Activated CD4-positive, alpha-beta T cell treated with anti-CD3 and anti-CD28 coated beads, Interleukin-2, amount 10 ng/mL, durations not matched to agents 7 days and 5 days (primary cell): ENCODE measurements around the gene CCSER1. TPM values are rescaled to one million over a fixed set of nuclear protein-coding genes. Genes with fewer than 3 reads are reported as not detected.

ENCODE experiments used
- CTCF ChIA-PET: fragments of 350-600 bp; sonication (Branson Sonifier 250); formaldehyde crosslinking; loops from one replicate; lab custom pipeline; 2021; ENCODE audit warnings: antibody characterized with exemption; lab: Charles Lee
- POLR2A ChIA-PET: fragments of 350-600 bp; sonication (Branson Sonifier 250); formaldehyde crosslinking; loops from one replicate; lab custom pipeline; 2021; ENCODE audit warnings: antibody characterized with exemption; lab: Charles Lee
- DNase-seq: peaks from one replicate; pipeline ENCODE4 v3.0.0-alpha.2; 2020
- H3K27ac Mint-ChIP-seq: one replicate; pipeline ENCODE4 v1.8.0; 2021; ENCODE audit warnings: mild to moderate bottlenecking, moderate library complexity, mixed read lengths
- H3K27me3 Mint-ChIP-seq: one replicate; pipeline ENCODE4 v1.8.0; 2021; ENCODE audit warnings: mixed read lengths
- H3K36me3 Mint-ChIP-seq: one replicate; pipeline ENCODE4 v1.8.0; 2021; ENCODE audit warnings: low read depth, mixed read lengths
- H3K4me1 Mint-ChIP-seq: one replicate; pipeline ENCODE4 v1.8.0; 2021; ENCODE audit warnings: mixed read lengths
- H3K4me3 Mint-ChIP-seq: one replicate; pipeline ENCODE4 v1.8.0; 2021; ENCODE audit warnings: mild to moderate bottlenecking, moderate library complexity, mixed read lengths
- H3K9me3 Mint-ChIP-seq: one replicate; pipeline ENCODE4 v1.8.0; 2021; ENCODE audit warnings: mixed read lengths
- total RNA-seq, 2 experiments: library from RNA; stranded (reverse); gene quantifications; one replicate each; pipeline ENCODE4 v1.2.3, GENCODE V29; 2021

Gene CCSER1
- total RNA-seq, 2 experiments from 2014 or later, result 0.15 TPM; not detected in 1

GRCh38 chr4:90585961-90586360 is 458.8 kb downstream of the CCSER1 start:
- CTCF ChIA-PET, result no interaction called here
- POLR2A ChIA-PET, result no interaction called here
- DNase-seq, result no peak
- Mint-ChIP-seq H3K27ac (no peak overlapping the region), H3K4me1 (no peaks in the 10 kb centered on the region), H3K4me3 (no peak overlapping the region), H3K36me3 (no peaks in the 10 kb centered on the region), H3K9me3 (no peaks in the 10 kb centered on the region), H3K27me3 (no peaks in the 10 kb centered on the region)

- Mint-ChIP-seq H3K27me3 (no peaks in the 10 kb centered on the region), H3K36me3 (no peaks in the 10 kb centered on the region), H3K9me3 (no peaks in the 10 kb centered on the region), H3K4me1 (no peaks in the 10 kb centered on the region), H3K4me3 (no peak overlapping the region), H3K27ac (no peak overlapping the region)
- CTCF ChIA-PET, result no interaction called here
- no peak for DNase-seq
- POLR2A ChIA-PET, result no interaction called here
Measured at GRCh38 chr4:90586799-90587198, 459.6 kb downstream of the CCSER1 start.

- ChIA-PET CTCF (no interaction called here), POLR2A (no interaction called here)
- Mint-ChIP-seq H3K9me3 (no peaks in the 10 kb centered on the region), H3K4me1 (no peaks in the 10 kb centered on the region), H3K27me3 (no peaks in the 10 kb centered on the region), H3K36me3 (no peaks in the 10 kb centered on the region), H3K4me3 (no peak overlapping the region), H3K27ac (no peak overlapping the region)
- DNase-seq, result no peak
Measured at GRCh38 chr4:90597927-90598326, 470.7 kb downstream of the CCSER1 start.

GRCh38 chr4:90598741-90599140 is 471.5 kb downstream of the CCSER1 start:
- H3K4me1 Mint-ChIP-seq, result no peaks in the 10 kb centered on the region
- H3K36me3 Mint-ChIP-seq, result no peaks in the 10 kb centered on the region
- H3K27ac Mint-ChIP-seq, result no peak overlapping the region
- no peak overlapping the region for H3K4me3 Mint-ChIP-seq
- no peaks in the 10 kb centered on the region for H3K27me3 Mint-ChIP-seq
- no peak for DNase-seq
- POLR2A ChIA-PET, result no interaction called here
- CTCF ChIA-PET, result no interaction called here
- peaks cover 3% of the 10 kb centered on the region for H3K9me3 Mint-ChIP-seq

- POLR2A ChIA-PET, result no interaction called here
- no peaks in the 10 kb centered on the region for H3K27me3 Mint-ChIP-seq
Measured at GRCh38 chr4:90602726-90603125, 475.5 kb downstream of the CCSER1 start.

GRCh38 chr4:90603540-90603939 is 476.3 kb downstream of the CCSER1 start:
- H3K9me3 Mint-ChIP-seq, result peaks cover 3% of the 10 kb centered on the region
- H3K36me3 Mint-ChIP-seq, result no peaks in the 10 kb centered on the region
- ChIA-PET POLR2A (no interaction called here), CTCF (no interaction called here)
- no peak overlapping the region for H3K4me3 Mint-ChIP-seq
- H3K4me1 Mint-ChIP-seq, result no peaks in the 10 kb centered on the region
- DNase-seq, result no peak
- no peak overlapping the region for H3K27ac Mint-ChIP-seq
- no peaks in the 10 kb centered on the region for H3K27me3 Mint-ChIP-seq

More at GRCh38 chr4:90602726-90603125, 475.5 kb downstream of the CCSER1 start:
- Mint-ChIP-seq H3K4me1 (no peaks in the 10 kb centered on the region), H3K4me3 (no peak overlapping the region), H3K27ac (no peak overlapping the region), H3K9me3 (peaks cover 3% of the 10 kb centered on the region), H3K36me3 (no peaks in the 10 kb centered on the region)
- CTCF ChIA-PET, result no interaction called here
- no peak for DNase-seq

- CTCF ChIA-PET, result no interaction called here
- H3K36me3 Mint-ChIP-seq, result no peaks in the 10 kb centered on the region
Measured at GRCh38 chr4:90606781-90607180, 479.6 kb downstream of the CCSER1 start.

GRCh38 chr4:90614371-90614770 is 487.2 kb downstream of the CCSER1 start:
- Mint-ChIP-seq H3K4me1 (no peaks in the 10 kb centered on the region), H3K9me3 (no peaks in the 10 kb centered on the region), H3K36me3 (no peaks in the 10 kb centered on the region), H3K4me3 (no peak overlapping the region), H3K27ac (no peak overlapping the region), H3K27me3 (no peaks in the 10 kb centered on the region)
- DNase-seq, result no peak
- CTCF ChIA-PET, result no interaction called here
- POLR2A ChIA-PET, result no interaction called here

More at GRCh38 chr4:90606781-90607180, 479.6 kb downstream of the CCSER1 start:
- POLR2A ChIA-PET, result no interaction called here
- DNase-seq, result no peak
- Mint-ChIP-seq H3K27me3 (no peaks in the 10 kb centered on the region), H3K4me1 (no peaks in the 10 kb centered on the region), H3K9me3 (peaks cover 3% of the 10 kb centered on the region), H3K4me3 (no peak overlapping the region), H3K27ac (no peak overlapping the region)

GRCh38 chr4:90621080-90621479 is 493.9 kb downstream of the CCSER1 start:
- Mint-ChIP-seq H3K9me3 (no peaks in the 10 kb centered on the region), H3K4me1 (no peaks in the 10 kb centered on the region), H3K4me3 (no peak overlapping the region), H3K27me3 (no peaks in the 10 kb centered on the region), H3K36me3 (no peaks in the 10 kb centered on the region), H3K27ac (no peak overlapping the region)
- ChIA-PET CTCF (no interaction called here), POLR2A (no interaction called here)
- no peak for DNase-seq

- no peak for DNase-seq
- POLR2A ChIA-PET, result no interaction called here
- H3K4me1 Mint-ChIP-seq, result no peaks in the 10 kb centered on the region
- H3K4me3 Mint-ChIP-seq, result no peak overlapping the region
- no peaks in the 10 kb centered on the region for H3K27me3 Mint-ChIP-seq
- CTCF ChIA-PET, result no interaction called here
- H3K9me3 Mint-ChIP-seq, result no peaks in the 10 kb centered on the region
- H3K36me3 Mint-ChIP-seq, result no peaks in the 10 kb centered on the region
- no peak overlapping the region for H3K27ac Mint-ChIP-seq
Measured at GRCh38 chr4:90624781-90625180, 497.6 kb downstream of the CCSER1 start.

GRCh38 chr4:90641861-90642599 is 514.8 kb downstream of the CCSER1 start:
- Mint-ChIP-seq H3K9me3 (no peaks in the 10 kb centered on the region), H3K4me1 (no peaks in the 10 kb centered on the region), H3K27ac (no peak overlapping the region), H3K4me3 (no peak overlapping the region), H3K36me3 (no peaks in the 10 kb centered on the region), H3K27me3 (no peaks in the 10 kb centered on the region)
- CTCF ChIA-PET, result no interaction called here
- no peak for DNase-seq
- POLR2A ChIA-PET, result no interaction called here

GRCh38 chr4:90643156-90643555 is 516.0 kb downstream of the CCSER1 start:
- no peaks in the 10 kb centered on the region for H3K27me3 Mint-ChIP-seq
- no peak overlapping the region for H3K27ac Mint-ChIP-seq
- no peak for DNase-seq
- H3K4me3 Mint-ChIP-seq, result no peak overlapping the region
- ChIA-PET POLR2A (no interaction called here), CTCF (no interaction called here)
- no peaks in the 10 kb centered on the region for H3K9me3 Mint-ChIP-seq
- H3K4me1 Mint-ChIP-seq, result no peaks in the 10 kb centered on the region
- no peaks in the 10 kb centered on the region for H3K36me3 Mint-ChIP-seq

GRCh38 chr4:90648311-90648710 is 521.1 kb downstream of the CCSER1 start:
- Mint-ChIP-seq H3K4me3 (no peak overlapping the region), H3K36me3 (no peaks in the 10 kb centered on the region), H3K27me3 (no peaks in the 10 kb centered on the region), H3K4me1 (no peaks in the 10 kb centered on the region), H3K9me3 (peaks cover 3% of the 10 kb centered on the region), H3K27ac (no peak overlapping the region)
- ChIA-PET POLR2A (no interaction called here), CTCF (interaction anchor here (0.8 kb wide), 1 partner anchor 39 kb away, joined by 3 read pairs; no protein-coding TSS in a partner anchor)
- no peak for DNase-seq

- DNase-seq, result no peak
- Mint-ChIP-seq H3K27me3 (no peaks in the 10 kb centered on the region), H3K9me3 (peaks cover 3% of the 10 kb centered on the region), H3K36me3 (no peaks in the 10 kb centered on the region), H3K4me3 (no peak overlapping the region), H3K27ac (no peak overlapping the region), H3K4me1 (no peaks in the 10 kb centered on the region)
- ChIA-PET POLR2A (no interaction called here), CTCF (interaction anchor here (0.8 kb wide), 1 partner anchor 39 kb away, joined by 3 read pairs; no protein-coding TSS in a partner anchor)
Measured at GRCh38 chr4:90648791-90649190, 521.6 kb downstream of the CCSER1 start.
